H1 (cell line): Measurements from ENCODE around the gene DCLK1. TPM values are rescaled to one million over a fixed set of nuclear protein-coding genes. Genes with fewer than 3 reads are reported as not detected.

Source experiments
- CTCF ChIA-PET: fragments of 300-600 bp; sonication (Branson Sonifier 250); formaldehyde crosslinking; loops from one replicate; lab custom pipeline; 2021; ENCODE audit not compliant: partially characterized antibody; lab: Charles Lee
- POLR2A ChIA-PET: fragments of 300-600 bp; sonication (Branson Sonifier 250); formaldehyde crosslinking; loops from one replicate; lab custom pipeline; 2021; ENCODE audit warnings: inconsistent platforms; ENCODE audit not compliant: partially characterized antibody; lab: Charles Lee
- DNase-seq, 2 experiments: peaks; one replicate each; pipeline versions ENCODE4 v3.0.0 to v3.0.0-alpha.2; 2010 to 2022; ENCODE audit warnings: low spot score in 2 of 2, low read depth in 1 of 2, mixed read lengths in 1 of 2
- FAIRE-seq: peaks from 2 replicates; lab custom pipeline; 2011; peaks lifted over from hg19 to GRCh38; lab: Jason Lieb, UNC
- H2AFZ ChIP-seq: 2 replicates; pipeline ENCODE4 v1.8.1; 2012; ENCODE audit warnings: low read length, inconsistent platforms
- H2AK5ac ChIP-seq: 2 replicates; pipeline ENCODE4 v1.6.1; 2013; ENCODE audit warnings: low read depth, low read length
- H2BK120ac ChIP-seq: replicated peaks from 2 replicates; pipeline ENCODE3; 2013; ENCODE audit warnings: low read depth, low read length, inconsistent platforms
- H2BK12ac ChIP-seq: 2 replicates; pipeline ENCODE4 v1.6.1; 2013; ENCODE audit warnings: low read depth, low read length
- H2BK15ac ChIP-seq: 2 replicates; pipeline ENCODE4 v1.6.1; 2013; ENCODE audit warnings: low read length
- H2BK20ac ChIP-seq: 2 replicates; pipeline ENCODE4 v1.6.1; 2013; ENCODE audit warnings: low read length
- H2BK5ac ChIP-seq: 2 replicates; pipeline ENCODE4 v1.6.1; 2013; ENCODE audit warnings: low read depth, low read length
- H3K14ac ChIP-seq: 2 replicates; pipeline ENCODE4 v1.6.1; 2013; ENCODE audit warnings: inconsistent platforms; ENCODE audit not compliant: insufficient read length
- H3K18ac ChIP-seq: 2 replicates; pipeline ENCODE4 v1.6.1; 2013; ENCODE audit warnings: low read length; ENCODE audit errors: extremely low read depth
- H3K23ac ChIP-seq: 2 replicates; pipeline ENCODE4 v1.6.1; 2013; ENCODE audit warnings: inconsistent platforms; ENCODE audit not compliant: insufficient read length
- H3K23me2 ChIP-seq: 2 replicates; pipeline ENCODE4 v1.6.1; 2013; ENCODE audit warnings: low read depth, low read length
- H3K27ac ChIP-seq: 2 replicates; pipeline ENCODE4 v1.6.1; 2011; ENCODE audit warnings: low read depth, low read length, inconsistent platforms
- H3K27me3 ChIP-seq, 4 experiments: replicated peaks in 1 of 4; 1 replicate in 1 of 4; 2 replicates in 3 of 4; pipeline versions ENCODE4 v1.6.1 to v1.8.1; 2011 to 2013; ENCODE audit warnings: low read length in 3 of 4, mild to moderate bottlenecking in 3 of 4, inconsistent platforms in 2 of 4, mixed read lengths in 2 of 4, moderate library complexity in 1 of 4; ENCODE audit not compliant: control insufficient read depth in 3 of 4, insufficient read depth in 3 of 4; ENCODE audit errors: extremely low read depth in 1 of 4
- H3K36me3 ChIP-seq, 4 experiments: 2 replicates each; pipeline versions ENCODE4 v1.6.1 to v1.8.1; 2011 to 2013; ENCODE audit warnings: mild to moderate bottlenecking in 4 of 4, low read length in 3 of 4, moderate library complexity in 2 of 4, control low read depth in 1 of 4, inconsistent platforms in 1 of 4; ENCODE audit not compliant: insufficient read depth in 4 of 4, control insufficient read depth in 2 of 4
- H3K4ac ChIP-seq: replicated peaks from 2 replicates; pipeline ENCODE3; 2013; ENCODE audit warnings: low read length, low read depth, mixed read lengths, inconsistent platforms; ENCODE audit not compliant: insufficient read length
- H3K4me1 ChIP-seq, 4 experiments: replicated peaks in 1 of 4; 1 replicate in 1 of 4; 2 replicates in 3 of 4; pipeline versions ENCODE4 v1.6.1 to v1.8.1; 2011 to 2013; ENCODE audit warnings: low read length in 3 of 4, inconsistent platforms in 2 of 4, mixed read lengths in 1 of 4; ENCODE audit not compliant: insufficient read depth in 4 of 4, control insufficient read depth in 3 of 4
- H3K4me2 ChIP-seq, 2 experiments: 2 replicates each; pipeline versions ENCODE4 v1.6.1 to v1.8.1; 2011 to 2013; ENCODE audit warnings: low read depth in 2 of 2, low read length in 2 of 2, control low read depth in 1 of 2, inconsistent platforms in 1 of 2, mild to moderate bottlenecking in 1 of 2; ENCODE audit not compliant: insufficient read depth in 1 of 2
- H3K4me3 ChIP-seq, 4 experiments: fragments of 200-600, 300-600 bp in 1 of 4; sonication (generic), shearing (Covaris generic), sonication (Bioruptor Twin) in 1 of 4; 2 replicates each; pipeline versions ENCODE4 v1.5.1 to v1.8.1; 2011 to 2016; ENCODE audit warnings: low read length in 4 of 4, low read depth in 3 of 4, control low read depth in 2 of 4, inconsistent platforms in 2 of 4, mild to moderate bottlenecking in 2 of 4, mixed read lengths in 1 of 4, moderate library complexity in 1 of 4; ENCODE audit not compliant: insufficient read depth in 2 of 4; ENCODE audit errors: extremely low read depth in 1 of 4
- H3K56ac ChIP-seq: replicated peaks from 2 replicates; pipeline ENCODE3; 2013; ENCODE audit warnings: low read depth, mild to moderate bottlenecking, mixed read lengths, low read length, inconsistent platforms; ENCODE audit not compliant: insufficient read length
- H3K79me1 ChIP-seq: 2 replicates; pipeline ENCODE4 v1.6.1; 2013; ENCODE audit warnings: low read depth, low read length, control low read depth
- H3K79me2 ChIP-seq, 2 experiments: 2 replicates each; pipeline versions ENCODE4 v1.6.1 to v1.8.1; 2012 to 2013; ENCODE audit warnings: low read length in 2 of 2, mild to moderate bottlenecking in 2 of 2, inconsistent platforms in 1 of 2; ENCODE audit not compliant: insufficient read depth in 2 of 2, control insufficient read depth in 1 of 2
- H3K9ac ChIP-seq, 4 experiments: replicated peaks in 1 of 4; 1 replicate in 1 of 4; 2 replicates in 3 of 4; pipeline versions ENCODE4 v1.6.1 to v1.8.1; 2011 to 2013; ENCODE audit warnings: low read depth in 3 of 4, low read length in 3 of 4, control low read depth in 2 of 4, mild to moderate bottlenecking in 2 of 4, moderate library complexity in 2 of 4, inconsistent platforms in 1 of 4; ENCODE audit errors: extremely low read depth in 1 of 4
- H3K9me3 ChIP-seq, 2 experiments: 2 replicates each; pipeline versions ENCODE4 v1.6.1 to v1.8.1; 2012 to 2013; ENCODE audit warnings: mild to moderate bottlenecking in 2 of 2, moderate library complexity in 2 of 2, control low read depth in 1 of 2, inconsistent platforms in 1 of 2, low read depth in 1 of 2, low read length in 1 of 2, mixed read lengths in 1 of 2; ENCODE audit not compliant: insufficient read depth in 2 of 2
- H4K20me1 ChIP-seq, 2 experiments: replicated peaks in 1 of 2; 2 replicates each; pipeline versions ENCODE3 to v1.8.1; 2011 to 2013; ENCODE audit warnings: inconsistent platforms in 2 of 2, low read length in 2 of 2, mild to moderate bottlenecking in 1 of 2; ENCODE audit not compliant: insufficient read depth in 2 of 2, control insufficient read depth in 1 of 2
- H4K5ac ChIP-seq: 2 replicates; pipeline ENCODE4 v1.6.1; 2013; ENCODE audit warnings: low read length, low read depth, mixed read lengths, inconsistent platforms; ENCODE audit not compliant: insufficient read length
- H4K8ac ChIP-seq: 2 replicates; pipeline ENCODE4 v1.8.0; 2013; ENCODE audit warnings: mild to moderate bottlenecking, moderate library complexity, low read length, inconsistent platforms; ENCODE audit not compliant: insufficient read depth; ENCODE audit errors: extremely low read depth
- H4K91ac ChIP-seq: replicated peaks from 2 replicates; pipeline ENCODE3; 2013; ENCODE audit warnings: low read length, mixed read lengths, inconsistent platforms; ENCODE audit not compliant: insufficient read length
- ASH2L ChIP-seq: fragments of 200-600, 300-600 bp; sonication (generic); IDR thresholded peaks from one replicate; pipeline ENCODE4 v1.7.1; 2017; ENCODE audit warnings: low read length
- CTBP2 ChIP-seq: IDR thresholded peaks from 2 replicates; pipeline ENCODE4 v1.7.0; 2011; ENCODE audit warnings: borderline replicate concordance, mild to moderate bottlenecking, moderate library complexity, mixed read lengths, low read length; ENCODE audit not compliant: insufficient read depth, insufficient read length
- EGR1 ChIP-seq: IDR thresholded peaks from 2 replicates; pipeline ENCODE4 v1.6.1; 2011; ENCODE audit warnings: low read depth, low read length, borderline replicate concordance
- KDM1A ChIP-seq: fragments of 200-600, 300-600 bp; sonication (generic); IDR thresholded peaks from 2 replicates; pipeline ENCODE4 v1.7.1; 2016; ENCODE audit warnings: mild to moderate bottlenecking, low read length, borderline replicate concordance
- KDM4A ChIP-seq: IDR thresholded peaks from one replicate; pipeline ENCODE4 v1.7.1; 2012; ENCODE audit warnings: low read depth, mild to moderate bottlenecking, moderate library complexity, low read length, inconsistent platforms; ENCODE audit not compliant: severe bottlenecking
- PHF8 ChIP-seq: fragments of 200-600 bp; sonication (generic); conservative IDR thresholded peaks from 2 replicates; pipeline ENCODE4 v1.7.1; 2012; ENCODE audit warnings: low read depth, mild to moderate bottlenecking, inconsistent platforms, low read length, moderate library complexity
- POLR2AphosphoS5 ChIP-seq: IDR thresholded peaks from 2 replicates; pipeline ENCODE4 v1.6.1; 2011; ENCODE audit warnings: low read depth, low read length
- POU5F1 ChIP-seq: IDR thresholded peaks from 2 replicates; pipeline ENCODE4 v1.6.1; 2011; ENCODE audit warnings: low read depth, mild to moderate bottlenecking, low read length, moderate library complexity
- RAD21 ChIP-seq, 2 experiments: IDR thresholded peaks in 1 of 2; conservative IDR thresholded peaks in 1 of 2; 2 replicates each; pipeline ENCODE4 v1.6.1; 2011; ENCODE audit warnings: low read depth in 2 of 2, low read length in 2 of 2, improper control_type of control experiment in 1 of 2, inconsistent platforms in 1 of 2, mild to moderate bottlenecking in 1 of 2, moderate library complexity in 1 of 2
- RBBP5 ChIP-seq: IDR thresholded peaks from 2 replicates; pipeline ENCODE4 v1.7.1; 2012; ENCODE audit warnings: low read depth, mild to moderate bottlenecking, inconsistent platforms, low read length, moderate library complexity, borderline replicate concordance
- SP2 ChIP-seq: IDR thresholded peaks from 2 replicates; pipeline ENCODE4 v1.6.1; 2012; ENCODE audit warnings: mild to moderate bottlenecking, low read length, inconsistent platforms
- SP4 ChIP-seq: IDR thresholded peaks from 2 replicates; pipeline ENCODE4 v1.6.1; 2012; ENCODE audit warnings: low read length, inconsistent platforms
- SUZ12 ChIP-seq: fragments of 200-600 bp; sonication (generic); IDR thresholded peaks from 2 replicates; pipeline ENCODE4 v1.6.1; 2012; ENCODE audit warnings: mild to moderate bottlenecking, inconsistent platforms, low read length, moderate library complexity, mixed read lengths
- TAF7 ChIP-seq: optimal IDR thresholded peaks from 2 replicates; pipeline ENCODE3; 2011; ENCODE audit warnings: low read depth, mild to moderate bottlenecking, inconsistent platforms, low read length, moderate library complexity, borderline replicate concordance
- TBP ChIP-seq: IDR thresholded peaks from 2 replicates; pipeline ENCODE4 v1.6.1; 2011; ENCODE audit warnings: low read depth, low read length, improper control_type of control experiment
- WGBS, 2 experiments: shearing (Covaris generic) in 1 of 2; methylation state at CpG; one replicate each; pipeline versions ENCODE4 v1.1.6 to v1.1.7; 2013 to 2015; ENCODE audit warnings: low lambda C conversion rate in 2 of 2, mixed read lengths in 2 of 2, inconsistent platforms in 1 of 2, low coverage in 1 of 2, missing lambda C conversion rate in 1 of 2; ENCODE audit not compliant: insufficient replicate concordance in 2 of 2, insufficient coverage in 1 of 2, insufficient read length in 1 of 2; ENCODE audit errors: extremely low coverage in 1 of 2, missing lambda C conversion rate in 1 of 2; 5-methylcytosine and 5-hydroxymethylcytosine counted together
- polyA plus RNA-seq, 7 experiments: library from polyadenylated mRNA; depleted of rRNA in 3 of 7; stranded (reverse) in 5 of 7; unstranded in 2 of 7; fragments of >200 nt in 5 of 7; fragments of 200-250 nt in 2 of 7; gene quantifications; 1 replicate in 5 of 7; 2 replicates in 1 of 7; 4 replicates in 1 of 7; pipeline versions ENCODE4 v1.2.1 to v1.2.3, GENCODE V29; 2011 to 2013; ENCODE audit warnings: missing spikeins in 2 of 7, mixed read lengths in 2 of 7
- total RNA-seq: library from RNA; stranded (reverse); fragmentation: NEBNext Ultra II Directional; extraction: Animal tissue kit (Norgen Biotek cat#: 25700); gene quantifications from 2 replicates; pipeline ENCODE4 v1.2.1, GENCODE V29; 2021

DCLK1 gene
- total and polyA plus RNA-seq, 2 of the 8 experiments (the other 6 are each of a cell fraction or from before 2014, with no cell fraction given): 22.8 to 41.0 TPM

GRCh38 chr13:36090592-36090991 is 40.6 kb downstream of the DCLK1 start:
- H3K27me3 ChIP-seq: no peaks in the 10 kb centered on the region
- no peak overlapping the region for H3K4me3 ChIP-seq
- no peak overlapping the region for H4K5ac ChIP-seq
- FAIRE-seq: no peak
- POLR2A ChIA-PET: interaction anchor here (1.0 to 1.3 kb wide), 2 partner anchors 13 to 103 kb away, joined by 3 read pairs; no protein-coding TSS in a partner anchor
- no peak overlapping the region for H2BK15ac ChIP-seq
- 95% methylated on average over 7 of the region's 7 CpGs; no CpG with 5 or more reads in 1 of the 2 experiments for WGBS, 2 experiments
- CTCF ChIA-PET: no interaction called here
- no peak overlapping the region for H2BK120ac ChIP-seq
- H3K18ac ChIP-seq: no peak overlapping the region
- no peak overlapping the region for H2BK20ac ChIP-seq
- H4K8ac ChIP-seq: no peak overlapping the region
- no peaks in the 10 kb centered on the region for H3K79me2 ChIP-seq
- no peak overlapping the region for H4K91ac ChIP-seq
- no peaks in the 10 kb centered on the region for H3K36me3 ChIP-seq
- H2BK5ac ChIP-seq: no peak overlapping the region
- no peak for DNase-seq
- H2AFZ ChIP-seq: no peak overlapping the region
- H2BK12ac ChIP-seq: no peak overlapping the region
- no peak overlapping the region for H3K27ac ChIP-seq
- H3K23me2 ChIP-seq: no peaks in the 10 kb centered on the region
- H3K9ac ChIP-seq: no peak overlapping the region
- H4K20me1 ChIP-seq: no peaks in the 10 kb centered on the region
- no peaks in the 10 kb centered on the region; a peak in 1 of 4 replicates for H3K9me3 ChIP-seq
- H3K4ac ChIP-seq: no peak overlapping the region
- H3K56ac ChIP-seq: no peak overlapping the region
- H3K4me2 ChIP-seq: no peak overlapping the region
- H3K4me1 ChIP-seq: peaks cover 0 to 2% (median 2%) of the 10 kb centered on the region in 4 experiments; a peak in 3 of 7 replicates
- H2AK5ac ChIP-seq: no peak overlapping the region
- no peak overlapping the region for H3K14ac ChIP-seq
- no peak overlapping the region for H3K23ac ChIP-seq
- H3K79me1 ChIP-seq: no peaks in the 10 kb centered on the region
- no peak for TF ChIP-seq POLR2AphosphoS5
- TF ChIP-seq POU5F1: no peak
- no peak for TF ChIP-seq SUZ12
- no peak for TF ChIP-seq CTBP2
- TF ChIP-seq SP2: no peak
- no peak for TF ChIP-seq EGR1
- no peak for TF ChIP-seq KDM1A
- TF ChIP-seq RBBP5: no peak
- TF ChIP-seq RAD21 (IDR thresholded peaks at IDR 0.05 in 1 of 2, conservative IDR thresholded peaks at IDR 0.05 in 1 of 2; ENCODE audit: low read depth in 2 of 2, low read length in 2 of 2): no peak
- no peak for TF ChIP-seq ASH2L
- no peak for TF ChIP-seq KDM4A
- TF ChIP-seq PHF8: no peak
- TF ChIP-seq SP4: no peak
- no peak for TF ChIP-seq TBP
- no peak for TF ChIP-seq TAF7
